WI38 (cell line): Measurements from ENCODE around the gene TRIM56.
A peak's percentile ranks its signal among the peaks of the same experiment; 100 is the strongest.
"Not testable (repeated sequence)": the region's sequence is repeated elsewhere in the genome, so short reads cannot be mapped to it uniquely, and the experiment has no call there.

Experiments used
- H3K4me3 ChIP-seq: 2 replicates; pipeline ENCODE4 v1.5.1; 2011; ENCODE audit warnings: low read depth, mild to moderate bottlenecking, control low read depth, low read length
- TF ChIP-seq, protein P1 (sequence below): IDR thresholded peaks from 2 replicates; pipeline ENCODE4 v1.5.1; 2012; ENCODE audit warnings: low read depth, mild to moderate bottlenecking, control low read depth, low read length

Gene TRIM56

GRCh38 chr7:101124376-101125056 lies 39.2 kb downstream of the TRIM56 start:
- TF ChIP-seq, protein P1, sequence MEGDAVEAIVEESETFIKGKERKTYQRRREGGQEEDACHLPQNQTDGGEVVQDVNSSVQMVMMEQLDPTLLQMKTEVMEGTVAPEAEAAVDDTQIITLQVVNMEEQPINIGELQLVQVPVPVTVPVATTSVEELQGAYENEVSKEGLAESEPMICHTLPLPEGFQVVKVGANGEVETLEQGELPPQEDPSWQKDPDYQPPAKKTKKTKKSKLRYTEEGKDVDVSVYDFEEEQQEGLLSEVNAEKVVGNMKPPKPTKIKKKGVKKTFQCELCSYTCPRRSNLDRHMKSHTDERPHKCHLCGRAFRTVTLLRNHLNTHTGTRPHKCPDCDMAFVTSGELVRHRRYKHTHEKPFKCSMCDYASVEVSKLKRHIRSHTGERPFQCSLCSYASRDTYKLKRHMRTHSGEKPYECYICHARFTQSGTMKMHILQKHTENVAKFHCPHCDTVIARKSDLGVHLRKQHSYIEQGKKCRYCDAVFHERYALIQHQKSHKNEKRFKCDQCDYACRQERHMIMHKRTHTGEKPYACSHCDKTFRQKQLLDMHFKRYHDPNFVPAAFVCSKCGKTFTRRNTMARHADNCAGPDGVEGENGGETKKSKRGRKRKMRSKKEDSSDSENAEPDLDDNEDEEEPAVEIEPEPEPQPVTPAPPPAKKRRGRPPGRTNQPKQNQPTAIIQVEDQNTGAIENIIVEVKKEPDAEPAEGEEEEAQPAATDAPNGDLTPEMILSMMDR: no peak
- no peak overlapping the region for H3K4me3 ChIP-seq

DNA sequence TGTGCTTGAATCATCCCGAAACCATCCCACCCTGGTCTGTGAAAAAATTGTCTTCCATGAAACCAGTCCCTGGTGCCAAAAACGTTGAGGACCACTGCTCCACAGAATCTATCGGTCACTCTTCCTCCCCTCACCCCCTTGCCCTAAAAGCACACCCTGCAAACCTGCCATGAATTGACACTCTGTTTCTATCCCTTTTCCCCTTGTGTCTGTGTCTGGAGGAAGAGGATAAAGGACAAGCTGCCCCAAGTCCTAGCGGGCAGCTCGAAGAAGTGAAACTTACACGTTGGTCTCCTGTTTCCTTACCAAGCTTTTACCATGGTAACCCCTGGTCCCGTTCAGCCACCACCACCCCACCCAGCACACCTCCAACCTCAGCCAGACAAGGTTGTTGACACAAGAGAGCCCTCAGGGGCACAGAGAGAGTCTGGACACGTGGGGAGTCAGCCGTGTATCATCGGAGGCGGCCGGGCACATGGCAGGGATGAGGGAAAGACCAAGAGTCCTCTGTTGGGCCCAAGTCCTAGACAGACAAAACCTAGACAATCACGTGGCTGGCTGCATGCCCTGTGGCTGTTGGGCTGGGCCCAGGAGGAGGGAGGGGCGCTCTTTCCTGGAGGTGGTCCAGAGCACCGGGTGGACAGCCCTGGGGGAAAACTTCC lies 40.8 kb downstream of the TRIM56 start:
- H3K4me3 ChIP-seq: no peak overlapping the region

GRCh38 chr7:101126651-101127459 lies 41.6 kb downstream of the TRIM56 start, which contains the start of gene SERPINE1:
Gene SERPINE1 (plus strand): TSS chr7:101127104. CDS start chr7:101128394, 1,290 bp downstream.
- H3K4me3 ChIP-seq: peak within 1 kb of the TSS; percentile 95
- TF ChIP-seq, protein P1: peak; percentile 24; the same call in 1 of the 2 replicates

More for the DNA sequence above, 40.8 kb downstream of the TRIM56 start:
- TF ChIP-seq, protein P1: no peak

DNA sequence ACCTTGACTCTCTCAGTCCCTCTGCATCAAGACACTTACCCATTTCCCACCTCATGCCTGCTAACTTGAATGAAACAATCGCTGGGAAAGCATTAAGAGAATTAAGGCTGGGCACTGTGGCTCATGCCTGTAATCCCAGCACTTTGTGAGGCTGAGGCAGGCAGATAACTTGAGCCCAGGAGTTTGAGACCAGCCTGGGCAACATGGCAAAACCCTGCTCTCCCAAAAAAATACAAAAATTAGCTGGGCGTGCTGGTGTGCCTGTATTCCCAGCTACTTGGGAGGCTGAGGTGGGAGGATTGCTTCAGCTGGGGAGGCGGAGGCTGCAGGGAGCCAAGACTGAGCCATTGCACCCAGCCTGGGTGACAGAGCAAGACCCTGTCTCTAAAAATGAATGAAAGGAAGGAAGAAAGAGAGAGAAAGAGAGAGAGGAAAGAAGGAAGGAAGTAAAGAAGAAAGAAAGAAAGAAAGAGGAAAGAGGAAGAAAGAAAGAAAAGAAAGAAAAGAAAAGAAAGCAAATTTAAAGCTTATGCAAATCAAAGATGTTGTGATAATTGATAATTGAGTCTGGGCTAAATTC lies 42.3 kb downstream of the TRIM56 start:
- peak overlapping the region; percentile 95 for H3K4me3 ChIP-seq

DNA sequence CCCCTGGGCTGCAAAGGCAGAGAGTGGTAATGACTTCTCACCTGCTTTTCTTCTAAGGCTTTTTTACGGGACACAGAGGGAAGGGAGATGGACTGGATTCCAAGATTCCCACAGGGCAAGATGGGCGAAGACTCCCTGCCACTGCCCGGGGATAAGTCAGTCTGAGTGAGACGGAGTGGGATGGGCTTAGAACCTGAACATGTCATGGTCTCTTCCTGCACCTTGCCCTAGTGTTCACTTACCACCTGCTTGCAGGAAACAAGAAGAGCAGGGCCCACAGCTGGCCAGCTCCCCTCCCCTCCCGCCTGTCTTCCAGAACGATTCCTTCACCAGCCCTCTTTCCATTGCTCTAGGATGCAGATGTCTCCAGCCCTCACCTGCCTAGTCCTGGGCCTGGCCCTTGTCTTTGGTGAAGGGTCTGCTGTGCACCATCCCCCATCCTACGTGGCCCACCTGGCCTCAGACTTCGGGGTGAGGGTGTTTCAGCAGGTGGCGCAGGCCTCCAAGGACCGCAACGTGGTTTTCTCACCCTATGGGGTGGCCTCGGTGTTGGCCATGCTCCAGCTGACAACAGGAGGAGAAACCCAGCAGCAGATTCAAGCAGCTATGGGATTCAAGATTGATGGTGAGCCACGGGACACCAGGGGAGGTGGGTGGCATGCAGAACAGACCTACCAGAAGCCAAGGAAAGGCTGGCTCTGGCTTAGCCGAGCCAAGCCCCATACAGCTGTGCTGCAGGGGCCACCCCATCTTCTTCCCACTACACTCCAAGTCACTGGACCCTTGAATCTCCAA lies 43.0 kb downstream of the TRIM56 start:
- peak overlapping the region; percentile 95 for H3K4me3 ChIP-seq
- TF ChIP-seq, protein P1: no peak

More for the DNA sequence above, 42.3 kb downstream of the TRIM56 start:
- TF ChIP-seq, protein P1: no peak

GRCh38 chr7:101129603-101130117 lies 44.4 kb downstream of the TRIM56 start:
- TF ChIP-seq, protein P1: no peak
- H3K4me3 ChIP-seq: no peak overlapping the region

DNA sequence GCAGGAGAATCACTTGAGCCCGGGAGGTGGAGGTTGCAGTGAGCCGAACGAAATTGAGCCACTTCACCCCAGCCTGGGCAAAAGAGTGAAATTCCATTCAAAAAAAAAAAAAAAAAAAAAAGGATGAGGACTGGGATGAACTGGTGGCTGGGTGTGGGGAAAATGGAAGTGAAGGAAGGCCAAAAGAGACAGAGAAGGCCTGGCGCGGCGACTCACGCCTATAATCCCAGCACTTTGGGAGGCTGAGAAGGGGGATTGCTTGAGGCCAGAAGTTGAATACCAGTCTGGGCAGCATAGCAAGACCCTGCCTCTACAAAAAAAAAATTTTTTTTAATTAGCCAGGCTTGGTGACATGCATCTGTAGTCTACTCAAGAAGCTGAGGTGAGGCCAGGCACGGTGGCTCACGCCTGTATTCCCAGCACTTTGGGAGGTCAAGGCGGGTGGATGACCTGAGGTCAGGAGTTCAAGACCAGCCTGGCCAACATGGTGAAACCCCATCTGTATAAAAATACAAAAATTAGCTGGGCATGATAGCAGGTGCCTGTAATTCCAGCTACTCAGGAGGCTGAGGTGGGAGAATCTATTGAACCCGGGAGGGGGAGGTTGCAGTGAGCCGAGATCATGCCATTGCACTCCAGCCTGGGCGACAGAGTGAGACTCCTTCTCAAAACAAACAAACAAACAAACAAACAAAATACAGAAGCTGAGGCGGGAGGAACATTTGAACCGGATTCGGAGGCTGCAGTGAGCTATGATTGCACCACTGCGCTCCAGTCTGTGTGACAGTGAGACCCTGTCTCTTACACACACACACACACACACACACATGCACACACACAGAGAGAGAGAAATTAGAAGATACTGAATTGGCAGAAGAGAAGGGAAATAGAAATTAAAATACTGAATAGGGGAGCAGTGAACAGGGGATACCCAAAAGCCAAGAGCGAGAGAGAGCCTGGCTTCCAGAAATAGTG lies 47.6 kb downstream of the TRIM56 start:
- H3K4me3 ChIP-seq: not testable (repeated sequence)
